ENCODE data around the gene ATP6V0E1. TPM values are rescaled to one million over a fixed set of nuclear protein-coding genes. Genes with fewer than 3 reads are reported as not detected.

The ATP6V0E1 gene
- total and polyA plus RNA-seq, 2 of the 8 experiments (the other 6 are each of a cell fraction or from before 2014, with no cell fraction given): 108 to 134 TPM

DNA sequence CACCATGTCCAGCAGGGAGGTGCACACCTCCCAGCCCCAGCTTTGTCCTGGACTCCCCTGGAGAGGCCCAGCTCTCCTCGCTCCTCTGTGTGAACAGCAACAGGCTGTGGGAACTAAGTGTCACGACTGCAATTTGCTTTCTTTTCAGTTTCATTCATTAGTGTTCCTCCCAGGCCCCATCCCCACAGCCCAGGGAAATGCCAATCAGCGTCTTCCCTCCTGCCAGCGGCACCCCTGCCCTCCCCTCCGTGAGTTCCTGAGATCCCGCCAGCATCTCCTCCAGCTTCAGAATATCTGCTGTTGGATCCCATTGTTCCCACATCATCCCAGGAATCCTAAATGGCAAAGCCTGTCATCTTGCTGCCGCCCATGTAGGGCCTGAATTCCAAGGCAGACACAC is 37.4 kb upstream of the ATP6V0E1 start:
- peaks cover 5 to 6% of the 10 kb centered on the region in 2 experiments for H4K20me1 ChIP-seq (replicated peaks in 1 of 2; ENCODE audit: control insufficient read depth in 1 of 2, insufficient read depth in 2 of 2, low read length in 2 of 2)
- WGBS, 2 experiments (ENCODE audit: extremely low coverage in 1 of 2, insufficient coverage in 1 of 2, insufficient read length in 1 of 2, insufficient replicate concordance in 2 of 2, low coverage in 1 of 2, low lambda C conversion rate in 2 of 2, missing lambda C conversion rate in 1 of 2): 97% methylated on average over 6 of the region's 7 CpGs; no CpG with 5 or more reads in 1 of the 2 experiments
- TF ChIP-seq BRCA1 (IDR thresholded peaks at IDR 0.05; ENCODE audit: low read depth, low read length) (no peak), CTBP2 (IDR thresholded peaks at IDR 0.05; ENCODE audit: borderline replicate concordance, insufficient read depth, insufficient read length, low read length) (no peak), CHD2 (IDR thresholded peaks at IDR 0.05; ENCODE audit: low read length) (no peak), PHF8 (conservative IDR thresholded peaks at IDR 0.05; ENCODE audit: low read depth, low read length) (no peak), JUND (IDR thresholded peaks at IDR 0.05; ENCODE audit: low read length) (no peak), SIX5 (IDR thresholded peaks at IDR 0.05; ENCODE audit: low read depth, low read length) (no peak), BACH1 (IDR thresholded peaks at IDR 0.05; ENCODE audit: low read length) (no peak), SP4 (IDR thresholded peaks at IDR 0.05; ENCODE audit: low read length) (no peak)
- TF ChIP-seq, protein P1, sequence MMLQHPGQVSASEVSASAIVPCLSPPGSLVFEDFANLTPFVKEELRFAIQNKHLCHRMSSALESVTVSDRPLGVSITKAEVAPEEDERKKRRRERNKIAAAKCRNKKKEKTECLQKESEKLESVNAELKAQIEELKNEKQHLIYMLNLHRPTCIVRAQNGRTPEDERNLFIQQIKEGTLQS (IDR thresholded peaks at IDR 0.05; ENCODE audit: insufficient read depth, low read depth, low read length): no peak
- TF ChIP-seq, protein P2, sequence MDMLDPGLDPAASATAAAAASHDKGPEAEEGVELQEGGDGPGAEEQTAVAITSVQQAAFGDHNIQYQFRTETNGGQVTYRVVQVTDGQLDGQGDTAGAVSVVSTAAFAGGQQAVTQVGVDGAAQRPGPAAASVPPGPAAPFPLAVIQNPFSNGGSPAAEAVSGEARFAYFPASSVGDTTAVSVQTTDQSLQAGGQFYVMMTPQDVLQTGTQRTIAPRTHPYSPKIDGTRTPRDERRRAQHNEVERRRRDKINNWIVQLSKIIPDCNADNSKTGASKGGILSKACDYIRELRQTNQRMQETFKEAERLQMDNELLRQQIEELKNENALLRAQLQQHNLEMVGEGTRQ (IDR thresholded peaks at IDR 0.05; ENCODE audit: low read length): no peak
- TF ChIP-seq, protein P3, sequence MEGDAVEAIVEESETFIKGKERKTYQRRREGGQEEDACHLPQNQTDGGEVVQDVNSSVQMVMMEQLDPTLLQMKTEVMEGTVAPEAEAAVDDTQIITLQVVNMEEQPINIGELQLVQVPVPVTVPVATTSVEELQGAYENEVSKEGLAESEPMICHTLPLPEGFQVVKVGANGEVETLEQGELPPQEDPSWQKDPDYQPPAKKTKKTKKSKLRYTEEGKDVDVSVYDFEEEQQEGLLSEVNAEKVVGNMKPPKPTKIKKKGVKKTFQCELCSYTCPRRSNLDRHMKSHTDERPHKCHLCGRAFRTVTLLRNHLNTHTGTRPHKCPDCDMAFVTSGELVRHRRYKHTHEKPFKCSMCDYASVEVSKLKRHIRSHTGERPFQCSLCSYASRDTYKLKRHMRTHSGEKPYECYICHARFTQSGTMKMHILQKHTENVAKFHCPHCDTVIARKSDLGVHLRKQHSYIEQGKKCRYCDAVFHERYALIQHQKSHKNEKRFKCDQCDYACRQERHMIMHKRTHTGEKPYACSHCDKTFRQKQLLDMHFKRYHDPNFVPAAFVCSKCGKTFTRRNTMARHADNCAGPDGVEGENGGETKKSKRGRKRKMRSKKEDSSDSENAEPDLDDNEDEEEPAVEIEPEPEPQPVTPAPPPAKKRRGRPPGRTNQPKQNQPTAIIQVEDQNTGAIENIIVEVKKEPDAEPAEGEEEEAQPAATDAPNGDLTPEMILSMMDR (IDR thresholded peaks at IDR 0.05; ENCODE audit: control extremely low read depth in 1 of 3, insufficient read depth in 1 of 3, low read depth in 1 of 3, low read length in 3 of 3): no peak

More for the DNA sequence above, 37.4 kb upstream of the ATP6V0E1 start:
- H2AK5ac ChIP-seq (ENCODE audit: low read depth, low read length): no peak overlapping the region
- H3K4me3 ChIP-seq (ENCODE audit: extremely low read depth in 1 of 4, insufficient read depth in 2 of 4, low read depth in 3 of 4, low read length in 4 of 4): no peak overlapping the region
- H2BK5ac ChIP-seq (ENCODE audit: low read depth, low read length): no peak overlapping the region
- no peak overlapping the region for H3K23ac ChIP-seq (ENCODE audit: insufficient read length)
- no peak overlapping the region for H3K4me2 ChIP-seq (ENCODE audit: insufficient read depth in 1 of 2, low read depth in 2 of 2, low read length in 2 of 2)
- no peaks in the 10 kb centered on the region for H3K9me3 ChIP-seq (ENCODE audit: insufficient read depth in 2 of 2, low read depth in 1 of 2, low read length in 1 of 2)
- H3K27ac ChIP-seq (ENCODE audit: low read depth, low read length): no peak overlapping the region
- no peaks in the 10 kb centered on the region; a peak in 2 of 7 replicates for H3K27me3 ChIP-seq (replicated peaks in 1 of 4; ENCODE audit: control insufficient read depth in 3 of 4, extremely low read depth in 1 of 4, insufficient read depth in 3 of 4, low read length in 3 of 4)
- no peak overlapping the region for H2BK15ac ChIP-seq (ENCODE audit: low read length)
- FAIRE-seq (no peak), DNase-seq (ENCODE audit: low read depth in 1 of 2, low spot score in 2 of 2) (no peak)
- H2BK120ac ChIP-seq (replicated peaks; ENCODE audit: low read depth, low read length): no peak overlapping the region
- no peaks in the 10 kb centered on the region for H3K79me2 ChIP-seq (ENCODE audit: control insufficient read depth in 1 of 2, insufficient read depth in 2 of 2, low read length in 2 of 2)
- no peak overlapping the region for H3K9ac ChIP-seq (replicated peaks in 1 of 4; ENCODE audit: extremely low read depth in 1 of 4, low read depth in 3 of 4, low read length in 3 of 4)
- no peak overlapping the region for H3K56ac ChIP-seq (replicated peaks; ENCODE audit: insufficient read length, low read depth, low read length)
- H4K8ac ChIP-seq (ENCODE audit: extremely low read depth, insufficient read depth, low read length): no peak overlapping the region; the same call in 1 of the 2 replicates
- H3K79me1 ChIP-seq (ENCODE audit: low read depth, low read length): no peaks in the 10 kb centered on the region
- no peak overlapping the region for H3K18ac ChIP-seq (ENCODE audit: extremely low read depth, low read length)
- no peaks in the 10 kb centered on the region for H3K23me2 ChIP-seq (ENCODE audit: low read depth, low read length)
- H3K36me3 ChIP-seq (ENCODE audit: control insufficient read depth in 2 of 4, insufficient read depth in 4 of 4, low read length in 3 of 4): peaks cover 0 to 10% (median 2%) of the 10 kb centered on the region in 4 experiments; a peak in 3 of 8 replicates
- H4K91ac ChIP-seq (replicated peaks; ENCODE audit: insufficient read length, low read length): no peak overlapping the region
- no peak overlapping the region for H3K14ac ChIP-seq (ENCODE audit: insufficient read length)
- no peak overlapping the region for H2AFZ ChIP-seq (ENCODE audit: low read length)
- CTCF ChIA-PET (ENCODE audit: partially characterized antibody): no interaction called here
- H2BK12ac ChIP-seq (ENCODE audit: low read depth, low read length): no peak overlapping the region
- POLR2A ChIA-PET (ENCODE audit: partially characterized antibody): no interaction called here
- H3K4ac ChIP-seq (replicated peaks; ENCODE audit: insufficient read length, low read depth, low read length): no peak overlapping the region
- no peak overlapping the region for H4K5ac ChIP-seq (ENCODE audit: insufficient read length, low read depth, low read length)
- H2BK20ac ChIP-seq (ENCODE audit: low read length): no peak overlapping the region
- H3K4me1 ChIP-seq (replicated peaks in 1 of 4; ENCODE audit: control insufficient read depth in 3 of 4, insufficient read depth in 4 of 4, low read length in 3 of 4): peaks cover 4 to 15% (median 9%) of the 10 kb centered on the region in 4 experiments; a peak in 5 of 7 replicates
